HG03196 (cell line): ENCODE data around the gene VPS33A.
"Not testable (repeated sequence)": the region's sequence is repeated elsewhere in the genome, so short reads cannot be mapped to it uniquely, and the experiment has no call there.

ENCODE experiments used
- ATAC-seq: cut with Tn5 transposase; IDR thresholded peaks from one replicate; pipeline ENCODE4 v1.9.1; 2021; ENCODE audit not compliant: unreplicated experiment

The VPS33A gene

GRCh38 chr12:122205053-122205925 lies 61.0 kb downstream of the VPS33A start:
- no peak for ATAC-seq

GRCh38 chr12:122204167-122205052 lies 61.9 kb downstream of the VPS33A start:
- ATAC-seq = no peak

- ATAC-seq = no peak
Observed at GRCh38 chr12:122203301-122204166, 62.8 kb downstream of the VPS33A start, which contains the start of gene B3GNT4. Gene B3GNT4 (plus strand): TSS chr12:122203709. CDS start chr12:122204619, 910 bp downstream.

DNA sequence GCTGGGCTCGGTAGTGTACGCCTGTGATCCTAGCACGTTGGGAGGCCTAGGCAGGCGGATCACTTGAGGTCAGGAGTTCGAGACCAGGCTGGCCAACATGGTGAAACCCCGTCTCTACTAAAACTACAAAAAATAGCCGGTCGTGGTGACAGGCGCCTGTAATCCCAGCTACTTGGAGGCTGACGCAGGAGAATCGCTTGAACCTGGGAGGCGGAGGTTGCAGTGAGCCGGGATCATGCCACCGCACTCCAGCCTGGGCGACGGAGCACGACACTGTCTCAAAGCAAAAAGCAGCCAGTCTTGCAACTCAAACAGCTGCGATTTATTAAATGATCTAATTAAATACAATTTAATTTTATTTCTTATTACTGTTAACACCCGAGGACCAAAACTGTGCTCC lies 63.5 kb downstream of the VPS33A start:
- not testable (repeated sequence) for ATAC-seq

- ATAC-seq = no peak
Observed at GRCh38 chr12:122202017-122202416, 64.3 kb downstream of the VPS33A start.

GRCh38 chr12:122201381-122201780 lies 64.9 kb downstream of the VPS33A start:
- no peak for ATAC-seq

GRCh38 chr12:122200541-122201175 lies 65.6 kb downstream of the VPS33A start:
- ATAC-seq = no peak

DNA sequence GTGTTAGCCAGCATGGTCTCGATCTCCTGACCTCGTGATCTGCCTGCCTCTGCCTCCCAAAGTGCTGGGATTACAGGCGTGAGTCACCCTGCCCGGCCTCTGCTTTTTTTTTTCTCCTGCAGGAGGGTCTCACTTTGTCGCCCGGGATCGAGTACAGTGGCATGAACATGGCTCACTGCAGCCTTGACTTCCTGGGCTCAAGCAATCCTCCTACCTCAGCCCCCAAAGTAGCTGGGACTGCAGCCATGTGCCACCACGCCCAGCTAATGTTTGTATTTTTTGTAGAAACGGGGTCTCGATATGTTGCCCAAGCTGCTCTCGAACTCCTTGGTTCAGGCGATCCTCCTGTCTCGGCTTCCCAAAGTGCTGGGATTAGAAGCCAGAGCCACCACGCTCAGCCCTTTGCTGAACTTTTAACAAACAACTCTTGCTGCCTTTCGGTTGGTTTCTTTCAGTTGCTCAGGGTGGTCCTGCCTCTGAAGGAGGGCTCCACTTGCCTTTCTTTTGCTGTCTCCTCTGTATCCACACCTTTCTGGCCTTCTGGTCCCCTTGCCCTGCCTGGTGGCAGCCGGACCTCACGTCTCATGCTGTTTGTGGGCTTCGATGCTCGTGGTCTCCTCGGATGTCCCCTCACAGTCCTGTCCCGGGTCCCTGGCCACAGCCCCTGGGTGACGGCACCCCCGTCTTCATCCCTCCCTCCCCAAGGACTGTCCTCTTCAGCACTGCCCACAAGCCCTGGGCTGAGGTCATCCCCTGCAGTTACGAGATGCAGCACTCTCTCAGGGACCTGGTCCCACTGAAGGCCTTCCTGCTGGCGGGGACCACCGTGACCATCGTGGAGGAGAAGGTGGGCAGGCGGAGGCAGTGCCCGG lies 66.6 kb downstream of the VPS33A start:
- no peak for ATAC-seq

- ATAC-seq = no peak
Observed at GRCh38 chr12:122197612-122197966, 68.7 kb downstream of the VPS33A start.

DNA sequence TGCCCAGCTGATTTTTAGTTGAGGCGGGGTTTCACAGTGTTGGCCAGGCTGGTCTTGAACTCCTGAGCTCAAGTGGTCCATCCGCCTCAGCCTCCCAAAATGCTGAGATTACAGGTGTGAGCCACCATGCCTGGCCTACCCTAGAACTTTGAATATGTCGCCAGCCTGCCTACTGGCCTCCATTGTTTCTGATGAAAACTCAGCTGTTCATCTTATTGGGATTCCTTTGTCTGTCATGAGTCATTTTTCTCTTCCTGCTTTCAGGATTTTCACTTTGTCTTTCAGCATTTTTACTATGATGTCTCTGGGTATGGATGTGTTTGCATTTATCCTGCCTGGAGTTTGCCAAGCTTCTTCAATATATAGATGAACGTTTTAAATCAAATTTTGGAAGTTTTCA lies 70.9 kb downstream of the VPS33A start:
- ATAC-seq = no peak

- ATAC-seq = no peak
Observed at GRCh38 chr12:122194804-122195203, 71.5 kb downstream of the VPS33A start.

- ATAC-seq = no peak
Observed at GRCh38 chr12:122192441-122192840, 73.9 kb downstream of the VPS33A start.

DNA sequence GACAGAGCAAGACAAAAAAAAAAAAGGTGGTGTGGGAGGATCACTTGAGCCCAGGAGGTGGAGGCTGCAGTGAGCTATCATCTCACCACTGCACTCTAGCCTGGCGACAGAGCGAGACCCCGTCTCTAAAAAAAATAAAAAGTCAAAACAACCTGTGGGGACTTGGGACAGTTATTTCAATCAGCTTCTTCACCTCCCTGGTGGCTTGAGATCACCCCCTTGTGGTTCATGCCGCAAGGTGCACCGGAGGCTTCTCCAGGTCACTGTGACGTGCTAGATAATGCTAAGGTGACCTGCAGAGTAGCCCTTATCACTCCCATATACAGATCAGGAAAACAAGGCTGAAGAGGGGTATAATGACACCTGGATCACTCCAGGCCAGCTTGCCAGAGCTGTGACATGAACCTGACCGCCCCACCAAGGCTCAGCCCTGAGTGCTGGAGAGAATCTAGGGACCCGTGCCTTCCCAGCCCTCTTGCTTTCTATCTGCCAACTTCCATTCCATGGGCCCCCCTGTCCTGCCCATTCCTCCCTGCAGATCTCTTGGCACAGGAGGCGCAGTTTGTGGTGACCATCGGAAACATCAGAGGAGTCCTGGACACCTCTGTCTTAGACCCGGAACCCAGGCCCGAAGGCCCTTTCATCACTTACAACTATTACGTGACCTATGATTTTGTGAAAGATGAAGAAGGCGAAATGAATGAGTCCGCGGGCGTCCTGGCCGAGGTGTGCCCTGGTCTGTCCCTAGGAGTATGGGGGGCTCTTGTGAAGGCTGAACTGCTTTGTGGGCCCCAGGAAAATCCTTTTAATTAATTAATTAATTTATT lies 75.2 kb downstream of the VPS33A start:
- ATAC-seq = no peak

DNA sequence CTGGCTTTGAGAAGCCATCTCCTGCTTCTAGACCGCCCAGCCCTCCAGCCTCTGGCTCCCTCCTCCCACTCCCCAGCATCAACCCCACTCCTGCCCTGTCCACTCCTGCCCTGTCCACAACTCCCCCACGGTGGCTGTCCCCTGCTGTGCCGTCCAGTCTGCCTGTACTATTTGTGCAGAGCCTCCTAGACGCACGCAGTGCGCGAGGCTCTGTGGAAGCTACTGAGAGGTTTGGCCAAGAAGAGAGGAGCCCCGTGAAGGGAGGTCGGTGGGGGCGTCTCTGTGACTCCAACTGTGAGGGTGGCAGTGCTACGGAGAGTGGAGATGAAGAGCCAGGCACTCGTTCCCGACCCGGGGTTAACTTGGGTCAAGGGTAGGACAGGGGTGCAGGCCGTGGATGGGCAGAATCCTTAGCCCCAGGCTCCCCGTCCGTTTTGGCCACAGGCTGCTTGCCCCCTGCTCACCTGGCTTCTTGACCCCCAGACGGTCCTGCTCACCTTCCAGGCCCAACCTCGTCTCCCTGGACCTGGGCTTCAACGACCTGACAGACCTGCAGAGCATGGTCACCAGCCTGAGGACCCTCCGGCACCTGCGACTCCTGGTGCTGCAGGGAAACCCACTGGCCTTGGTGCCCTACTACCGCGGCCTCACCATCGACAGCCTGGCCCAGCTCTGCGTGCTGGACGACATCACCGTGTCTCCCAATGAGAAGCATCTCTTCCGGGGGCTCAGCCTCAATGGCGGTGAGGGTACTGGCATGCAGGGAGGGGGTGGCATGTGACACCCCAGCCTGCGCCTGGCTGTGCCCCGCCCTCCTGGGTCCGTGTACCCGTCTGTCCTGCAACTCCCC lies 76.4 kb downstream of the VPS33A start:
- ATAC-seq = no peak

DNA sequence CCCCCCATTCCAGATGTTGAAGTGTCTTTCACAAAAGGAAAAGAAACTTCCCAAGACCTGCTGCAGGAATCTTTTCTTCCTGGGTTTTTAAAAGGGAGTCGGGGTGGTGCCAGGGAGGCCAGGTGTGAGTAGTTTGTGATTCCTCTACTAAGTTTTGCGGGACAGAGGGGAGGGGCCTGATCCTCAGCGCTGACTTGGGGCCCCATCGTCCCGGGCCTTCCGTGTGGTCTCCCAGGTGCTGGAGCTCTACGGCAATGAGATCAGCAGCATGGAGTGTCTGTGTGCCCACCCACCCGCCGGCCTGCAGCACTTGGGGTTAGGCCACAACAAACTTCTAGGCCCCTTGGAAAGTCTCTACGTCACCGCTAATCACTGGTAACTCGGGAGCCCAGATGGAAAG lies 78.8 kb downstream of the VPS33A start:
- no peak for ATAC-seq

GRCh38 chr12:122185494-122186082 lies 80.7 kb downstream of the VPS33A start:
- no peak for ATAC-seq

- ATAC-seq = no peak
Observed at GRCh38 chr12:122185079-122185478, 81.2 kb downstream of the VPS33A start.
